WTC11 (cell line): ENCODE data around the gene PPIL3. TPM values are rescaled to one million over a fixed set of nuclear protein-coding genes. Genes with fewer than 3 reads are reported as not detected.

Experiments used
- ATF6 ChIP-seq: sonication (generic); formaldehyde crosslinking; IDR thresholded peaks from 2 replicates; pipeline ENCODE4 v1.8.1; 2023; ENCODE audit warnings: mild to moderate bottlenecking, missing genetic modification reagents
- CREM ChIP-seq: sonication (generic); formaldehyde crosslinking; IDR thresholded peaks from 2 replicates; pipeline ENCODE4 v1.8.1; 2022; ENCODE audit warnings: mild to moderate bottlenecking, missing genetic modification reagents, moderate library complexity
- E2F1 ChIP-seq: sonication (generic); formaldehyde crosslinking; IDR thresholded peaks from 2 replicates; pipeline ENCODE4 v1.8.0; 2022; ENCODE audit warnings: mild to moderate bottlenecking, missing genetic modification reagents
- E2F5 ChIP-seq: sonication (generic); formaldehyde crosslinking; IDR thresholded peaks from 2 replicates; pipeline ENCODE4 v1.8.1; 2022; ENCODE audit warnings: mild to moderate bottlenecking, moderate library complexity, missing genetic modification reagents
- ETV6 ChIP-seq: sonication (generic); formaldehyde crosslinking; IDR thresholded peaks from 2 replicates; pipeline ENCODE4 v1.8.1; 2022; ENCODE audit warnings: mild to moderate bottlenecking, missing genetic modification reagents
- FOXJ3 ChIP-seq: sonication (generic); formaldehyde crosslinking; IDR thresholded peaks from 2 replicates; pipeline ENCODE4 v1.9.0; 2021; ENCODE audit warnings: missing genetic modification reagents, mild to moderate bottlenecking, borderline replicate concordance
- FOXP1 ChIP-seq: sonication (generic); formaldehyde crosslinking; IDR thresholded peaks from 2 replicates; pipeline ENCODE4 v1.8.0; 2022; ENCODE audit warnings: missing genetic modification reagents, mild to moderate bottlenecking, moderate library complexity, borderline replicate concordance
- GTF2I ChIP-seq: fragments of 250-450 bp; sonication (Bioruptor Pico); conservative IDR thresholded peaks from 2 replicates; pipeline ENCODE4 v1.4.0; 2021; ENCODE audit warnings: mild to moderate bottlenecking
- IRF1 ChIP-seq: sonication (generic); formaldehyde crosslinking; IDR thresholded peaks from 2 replicates; pipeline ENCODE4 v1.8.0; 2023; ENCODE audit warnings: missing genetic modification reagents
- MXD4 ChIP-seq: fragments of 250-450 bp; sonication (Bioruptor Pico); IDR thresholded peaks from 2 replicates; pipeline ENCODE4 v1.8.0; 2021; ENCODE audit warnings: mild to moderate bottlenecking, moderate library complexity, borderline replicate concordance
- NR2C2 ChIP-seq: sonication (generic); formaldehyde crosslinking; IDR thresholded peaks from 2 replicates; pipeline ENCODE4 v1.8.0; 2022; ENCODE audit warnings: mild to moderate bottlenecking, missing genetic modification reagents
- NR3C1 ChIP-seq: sonication (generic); formaldehyde crosslinking; conservative IDR thresholded peaks from 2 replicates; pipeline ENCODE4 v1.8.1; 2023; ENCODE audit warnings: low read depth, mild to moderate bottlenecking, missing genetic modification reagents
- SMAD3 ChIP-seq: sonication (generic); formaldehyde crosslinking; IDR thresholded peaks from 2 replicates; pipeline ENCODE4 v1.8.0; 2022; ENCODE audit warnings: missing genetic modification reagents, mild to moderate bottlenecking, borderline replicate concordance
- SMAD4 ChIP-seq: sonication (generic); formaldehyde crosslinking; IDR thresholded peaks from 2 replicates; pipeline ENCODE4 v1.8.0; 2022; ENCODE audit warnings: mild to moderate bottlenecking, missing genetic modification reagents
- SP1 ChIP-seq: sonication (generic); formaldehyde crosslinking; conservative IDR thresholded peaks from 2 replicates; pipeline ENCODE4 v1.8.1; 2022; ENCODE audit warnings: missing genetic modification reagents
- TP53 ChIP-seq: sonication (generic); formaldehyde crosslinking; IDR thresholded peaks from 2 replicates; pipeline ENCODE4 v1.8.1; 2023; ENCODE audit warnings: mild to moderate bottlenecking, missing genetic modification reagents
- ZNF219 ChIP-seq: sonication (generic); formaldehyde crosslinking; IDR thresholded peaks from 2 replicates; pipeline ENCODE4 v1.8.0; 2023; ENCODE audit warnings: missing genetic modification reagents, mild to moderate bottlenecking, borderline replicate concordance
- ZNF281 ChIP-seq: sonication (generic); formaldehyde crosslinking; IDR thresholded peaks from 2 replicates; pipeline ENCODE4 v1.8.0; 2023; ENCODE audit warnings: mild to moderate bottlenecking, missing genetic modification reagents
- ZNF317 ChIP-seq: sonication (generic); formaldehyde crosslinking; IDR thresholded peaks from 2 replicates; pipeline ENCODE4 v1.8.1; 2023; ENCODE audit warnings: low read depth, mild to moderate bottlenecking, moderate library complexity, missing genetic modification reagents, borderline replicate concordance
- ZNF425 ChIP-seq: fragments of 250-450 bp; sonication (Bioruptor Pico); conservative IDR thresholded peaks from 2 replicates; pipeline ENCODE4 v1.9.0; 2021; ENCODE audit warnings: mild to moderate bottlenecking
- ZNF532 ChIP-seq: fragments of 250-450 bp; sonication (Bioruptor Pico); IDR thresholded peaks from 2 replicates; pipeline ENCODE4 v1.9.0; 2021; ENCODE audit warnings: mild to moderate bottlenecking, borderline replicate concordance
- ZSCAN18 ChIP-seq: fragments of 250-450 bp; sonication (Bioruptor Pico); IDR thresholded peaks from 2 replicates; pipeline ENCODE4 v2.1.2; 2022; ENCODE audit warnings: mild to moderate bottlenecking, moderate library complexity
- total RNA-seq: library from RNA; stranded (reverse); gene quantifications from 3 replicates; pipeline ENCODE4 v1.2.3, GENCODE V29; 2021

PPIL3 gene
- total RNA-seq, 1 experiment from 2014 or later, result 39.3 TPM

- TF ChIP-seq FOXJ3 (no peak), SP1 (CRISPR knock-in tag) (peak; percentile 80), ZNF219 (no peak), ATF6 (CRISPR knock-in tag) (no peak), ZNF317 (CRISPR knock-in tag) (no peak), TP53 (CRISPR knock-in tag) (no peak), NR2C2 (no peak), GTF2I (no peak), ETV6 (CRISPR knock-in tag) (peak; percentile 93), FOXP1 (CRISPR knock-in tag) (peak; percentile 70; the same call in 1 of the 2 replicates), ZSCAN18 (CRISPR knock-in tag) (no peak), SMAD4 (CRISPR knock-in tag) (no peak), CREM (peak; percentile 95), ZNF532 (CRISPR knock-in tag) (no peak), E2F1 (CRISPR knock-in tag) (no peak), ZNF425 (no peak), MXD4 (no peak), E2F5 (CRISPR knock-in tag) (peak; percentile 70; the same call in 1 of the 2 replicates), ZNF281 (CRISPR knock-in tag) (no peak), SMAD3 (CRISPR knock-in tag) (0 out of 2 replicates have a peak, but pooled peaks have one; percentile 48), IRF1 (CRISPR knock-in tag) (no peak), NR3C1 (CRISPR knock-in tag) (no peak)
These were observed at the start of gene PPIL3, which contains the start of gene NIF3L1 (continued) for GRCh38 chr2:200888704-200889625.
